HG03575 (cell line): Measurements from ENCODE around the gene AP3M1.

Experiments
- ATAC-seq: cut with Tn5 transposase; IDR thresholded peaks from one replicate; pipeline ENCODE4 v1.9.1; 2021; ENCODE audit not compliant: unreplicated experiment, insufficient number of reproducible peaks, low FRiP score; ENCODE audit errors: extremely low read depth

The AP3M1 gene

DNA sequence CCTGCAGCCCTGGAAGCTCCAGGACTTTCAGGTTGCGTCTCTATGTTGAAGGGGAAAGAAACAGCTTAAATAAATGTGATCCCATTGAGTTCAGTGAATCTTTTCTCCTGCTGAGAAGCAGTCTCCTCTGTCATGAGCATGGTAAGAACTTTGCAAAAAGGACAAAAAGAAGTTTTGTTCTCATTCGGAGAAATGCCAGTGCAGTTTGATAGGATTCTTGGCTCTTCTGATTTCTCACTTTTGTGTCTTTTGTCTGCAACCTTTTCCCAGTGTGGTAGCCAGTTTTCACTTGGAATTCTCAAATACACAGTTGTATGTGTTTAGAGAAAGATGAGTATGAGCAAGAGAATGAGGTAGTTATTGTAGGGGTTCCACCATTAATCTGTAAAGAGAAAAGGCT is 64.3 kb downstream of the AP3M1 start:
- no peak for ATAC-seq

DNA sequence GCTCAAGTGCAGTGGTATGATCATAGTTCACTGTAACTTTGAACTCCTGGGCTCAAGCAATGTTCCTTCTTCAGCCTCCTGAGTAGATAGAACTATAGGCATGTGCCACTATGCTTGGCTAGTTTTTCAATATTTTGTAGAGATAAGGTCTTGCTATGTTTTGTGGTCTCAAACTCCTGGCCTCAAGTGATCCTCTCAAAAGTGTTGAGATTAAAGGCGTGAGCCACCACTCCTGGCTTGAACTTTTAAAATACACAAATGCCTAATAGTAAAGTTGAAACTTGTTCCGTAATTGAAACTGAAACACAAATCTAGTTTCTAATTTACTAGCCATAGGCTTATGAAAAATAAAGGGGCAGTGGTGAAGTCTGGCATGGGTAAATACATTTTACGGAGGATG is 65.7 kb downstream of the AP3M1 start:
- no peak for ATAC-seq

DNA sequence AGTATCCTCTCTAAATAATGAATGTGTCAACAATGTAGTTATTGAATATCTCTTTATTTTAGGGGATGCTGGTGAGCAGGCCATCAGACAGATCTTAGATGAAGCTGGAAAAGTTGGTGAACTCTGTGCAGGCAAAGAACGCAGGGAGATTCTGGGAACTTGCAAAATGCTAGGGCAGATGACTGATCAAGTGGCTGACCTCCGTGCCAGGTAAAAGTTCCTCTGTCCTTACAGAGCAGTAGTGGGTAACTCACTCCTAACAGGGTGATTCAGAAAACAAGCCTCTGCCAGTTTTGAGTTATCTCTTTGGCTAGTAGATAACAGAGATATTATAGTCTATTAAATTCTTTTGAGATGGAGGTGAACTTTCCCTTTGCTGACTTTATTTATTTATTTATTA is 67.3 kb downstream of the AP3M1 start:
- no peak for ATAC-seq

DNA sequence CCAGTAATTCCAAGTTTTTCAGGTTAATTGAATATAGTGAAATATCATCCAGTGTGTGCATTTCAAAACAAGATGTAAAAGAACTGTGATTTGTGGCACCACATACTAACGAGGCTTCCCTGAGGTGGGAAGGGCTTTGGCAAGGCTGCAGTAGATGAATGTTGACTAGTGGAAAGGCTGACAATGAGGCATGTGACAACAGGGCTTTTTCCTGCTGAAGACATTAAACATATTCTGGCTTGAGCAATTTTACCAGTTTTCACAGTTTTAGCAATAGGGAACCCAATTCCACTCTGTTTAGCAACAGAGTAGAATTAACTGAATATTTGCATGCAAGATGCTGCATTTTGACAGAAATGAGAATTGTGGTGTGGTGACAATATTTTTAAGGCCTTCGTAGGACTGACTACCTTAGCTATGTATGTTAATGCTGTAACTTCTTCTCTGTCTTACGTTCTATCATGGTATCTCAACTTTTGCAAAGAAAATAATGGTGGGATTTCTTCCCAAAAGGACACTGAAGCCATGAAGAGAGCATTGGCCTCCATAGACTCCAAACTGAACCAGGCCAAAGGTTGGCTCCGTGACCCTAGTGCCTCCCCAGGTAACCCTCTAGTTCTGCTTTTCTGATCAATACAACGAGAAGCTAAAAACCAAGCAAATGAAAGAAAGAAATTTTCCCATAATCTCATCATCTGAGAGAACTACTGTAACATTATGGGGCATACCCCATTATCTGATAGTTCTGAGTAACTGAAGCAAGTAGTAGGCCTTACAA is 68.5 kb downstream of the AP3M1 start:
- no peak for ATAC-seq

DNA sequence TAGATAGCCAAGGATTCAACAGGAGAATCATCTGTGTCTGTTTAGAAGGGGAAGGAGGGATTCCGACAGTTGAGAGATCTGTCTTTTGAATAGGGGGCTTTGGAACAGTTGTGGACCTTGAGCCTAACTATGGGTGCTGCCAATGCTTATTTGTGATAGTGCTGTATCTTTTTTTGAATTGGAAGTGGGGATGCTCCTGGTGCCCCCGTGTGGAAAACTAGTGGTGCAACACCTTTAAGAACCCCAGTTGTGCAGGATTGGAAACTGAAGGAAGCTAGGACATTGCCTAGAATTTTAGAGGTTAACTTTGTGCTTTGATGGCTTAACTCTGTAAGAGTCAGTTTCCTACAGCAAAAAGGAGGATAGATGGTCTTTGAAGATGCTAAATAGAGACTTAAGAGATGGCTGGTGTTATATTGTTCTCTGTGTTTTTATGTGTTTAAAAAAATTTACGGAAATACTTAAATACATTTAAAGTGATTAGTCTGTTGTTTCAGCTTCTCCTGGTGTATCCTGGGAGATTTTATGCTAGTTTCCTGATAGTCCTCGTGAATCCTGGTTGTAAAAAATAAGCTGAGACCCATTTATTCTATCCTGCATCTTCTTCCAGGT is 69.3 kb downstream of the AP3M1 start:
- no peak for ATAC-seq

DNA sequence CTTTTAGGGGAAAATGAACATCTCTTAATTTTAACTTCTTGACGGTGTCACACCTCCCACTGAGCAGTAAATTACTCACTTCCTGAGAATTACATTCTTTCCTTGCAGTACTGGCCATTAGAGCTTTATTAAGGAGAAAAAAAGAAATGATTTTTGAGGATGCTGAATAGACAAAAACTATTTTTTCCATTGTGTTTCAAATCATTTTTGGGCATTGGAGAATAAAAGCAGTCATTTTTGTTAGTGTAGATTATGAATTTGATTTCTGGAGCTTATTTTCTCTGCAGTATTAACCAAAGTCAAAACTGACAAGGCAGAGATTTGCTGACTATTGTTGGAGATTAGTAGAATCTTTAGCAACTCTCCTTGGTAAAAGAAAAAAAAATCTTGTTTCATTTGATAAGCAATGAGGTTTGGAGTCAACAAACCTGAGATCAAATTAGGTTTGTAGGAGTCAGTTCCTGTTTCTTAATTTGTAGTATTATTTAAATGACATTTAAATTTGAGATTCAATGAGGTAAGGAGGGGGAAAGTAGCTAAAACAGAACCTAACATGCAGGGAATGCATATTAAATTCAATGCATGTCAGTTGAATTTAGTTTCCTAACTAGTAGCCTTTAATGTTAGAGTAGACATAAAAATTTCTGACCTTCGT is 70.6 kb downstream of the AP3M1 start:
- no peak for ATAC-seq

DNA sequence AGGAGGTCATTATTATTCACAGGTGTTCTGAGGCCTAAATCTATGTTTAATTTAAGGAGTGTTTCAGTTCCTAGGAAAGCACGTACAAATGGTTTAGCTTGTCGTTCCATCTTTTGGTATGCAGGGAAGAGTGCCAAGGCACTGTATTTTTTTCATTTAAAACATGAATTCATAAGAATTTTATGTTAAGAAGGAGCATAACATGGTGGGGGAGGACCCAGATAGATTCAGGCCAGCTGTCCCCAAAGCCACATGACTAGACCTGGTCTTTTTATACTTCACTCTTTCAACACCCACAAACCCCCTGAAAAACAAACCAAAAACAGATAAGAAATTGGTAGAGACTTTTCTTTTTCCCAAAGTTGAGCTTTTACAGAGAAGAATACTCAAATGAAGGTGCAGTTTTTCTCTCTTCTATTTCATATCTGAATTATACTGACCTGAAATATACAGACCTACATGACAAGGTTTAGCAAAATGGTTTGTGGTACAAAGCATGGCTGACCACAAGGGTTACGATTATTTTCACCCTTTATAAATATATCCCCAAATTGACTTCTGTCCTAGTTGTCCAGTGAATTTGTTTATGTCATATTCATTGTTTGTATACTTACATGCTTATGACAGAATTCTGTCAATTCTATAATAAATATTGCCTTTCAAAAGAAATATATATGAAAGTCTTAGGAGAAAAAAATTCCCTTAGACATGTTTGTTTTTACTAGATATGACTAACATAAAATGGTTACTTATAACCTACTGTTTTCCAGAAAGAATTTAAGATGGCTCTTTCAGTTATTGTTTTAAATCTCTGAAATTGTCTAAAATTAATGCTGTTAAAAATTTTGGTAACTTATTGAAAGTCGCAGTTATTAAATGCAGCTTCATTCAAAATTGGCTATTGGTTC is 71.3 kb downstream of the AP3M1 start:
- no peak for ATAC-seq

DNA sequence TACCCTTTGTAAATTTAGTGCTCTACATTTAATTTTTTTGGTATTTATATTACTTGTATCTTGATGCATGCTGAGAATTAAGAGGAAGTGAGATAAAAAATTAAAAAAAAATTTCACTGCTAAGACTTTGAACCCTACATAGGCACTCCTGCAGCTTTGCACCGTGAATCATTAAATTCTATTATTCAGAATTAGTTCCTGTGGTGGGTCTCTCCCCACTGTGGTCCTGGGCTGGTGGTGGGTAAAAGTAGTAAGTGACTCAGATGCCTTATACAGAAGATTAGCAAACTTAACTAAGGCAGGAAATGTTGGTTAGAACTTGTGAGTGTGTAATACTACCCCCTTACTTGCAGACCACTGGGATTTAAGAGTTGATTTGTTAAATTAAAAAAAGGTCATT is 72.6 kb downstream of the AP3M1 start:
- ATAC-seq: no peak

DNA sequence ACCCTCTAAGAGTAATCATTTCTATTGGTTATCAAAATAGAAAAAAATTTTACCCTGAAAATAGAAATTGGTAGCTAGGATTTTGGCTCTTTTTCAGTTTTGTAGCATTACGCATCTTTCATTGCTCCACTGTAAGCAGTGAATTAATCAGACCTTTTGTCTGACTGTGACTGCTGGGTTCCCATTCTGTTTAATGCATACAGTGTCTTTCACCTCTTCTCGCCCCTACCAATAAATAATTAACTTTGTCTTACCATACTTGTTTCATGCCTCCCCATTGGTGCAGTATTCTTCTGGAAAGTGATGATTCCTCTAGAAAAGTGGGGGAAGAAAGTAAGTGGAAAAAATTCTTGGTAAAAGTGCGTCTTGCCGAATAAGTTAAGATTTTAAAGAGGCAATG is 73.2 kb downstream of the AP3M1 start:
- ATAC-seq: no peak

DNA sequence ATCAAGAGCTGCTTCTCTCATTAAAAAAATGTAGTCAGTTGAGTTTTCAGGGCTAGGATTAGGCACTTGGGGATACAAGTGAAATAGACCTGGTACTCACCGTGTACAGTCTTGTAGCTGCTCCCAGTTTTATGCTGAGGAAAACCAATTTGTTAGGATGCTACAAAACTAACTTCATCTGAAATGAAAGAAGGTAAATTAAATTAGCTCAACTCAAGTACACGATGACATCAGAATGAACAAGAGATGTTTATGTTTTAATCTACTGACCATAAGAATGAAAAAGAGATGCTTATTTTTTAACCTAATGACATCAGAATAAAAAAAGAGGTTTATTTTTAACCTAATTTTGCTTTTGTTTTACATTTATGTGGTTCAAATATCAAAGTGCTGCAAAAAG is 73.7 kb downstream of the AP3M1 start:
- ATAC-seq: no peak

DNA sequence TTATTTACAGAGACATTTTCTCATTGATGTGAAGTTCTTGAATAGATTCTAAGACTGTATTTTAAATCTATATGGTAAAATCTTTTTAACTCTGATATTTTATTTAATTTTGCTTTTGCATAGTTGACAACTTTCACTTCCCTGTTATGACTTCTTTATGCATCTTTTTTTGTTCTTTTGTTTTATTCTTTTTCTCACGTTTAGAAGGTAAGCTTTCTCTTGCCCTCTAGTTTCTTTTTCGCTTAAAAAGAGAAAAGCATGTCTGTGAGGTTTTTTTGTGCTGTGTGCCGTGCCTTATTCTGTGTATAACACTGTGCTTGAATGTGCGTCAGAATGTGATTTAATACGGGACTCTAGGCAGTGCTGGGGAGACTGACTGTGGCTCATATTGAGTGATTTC is 74.7 kb downstream of the AP3M1 start:
- no peak for ATAC-seq

DNA sequence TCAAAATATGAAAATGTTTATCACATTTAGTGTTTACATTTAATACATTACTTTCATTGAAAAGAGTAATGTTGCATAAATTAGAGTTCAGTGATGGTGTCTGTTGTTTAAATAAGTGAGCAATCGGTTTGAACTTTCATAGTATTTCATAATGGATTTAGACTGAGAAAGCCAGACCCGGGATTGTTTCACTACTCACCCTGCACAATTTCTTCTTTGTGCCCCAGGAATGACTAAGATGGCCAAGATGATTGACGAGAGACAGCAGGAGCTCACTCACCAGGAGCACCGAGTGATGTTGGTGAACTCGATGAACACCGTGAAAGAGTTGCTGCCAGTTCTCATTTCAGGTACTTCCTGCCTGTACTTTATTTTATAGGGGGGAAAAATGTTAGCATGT is 78.1 kb downstream of the AP3M1 start:
- no peak for ATAC-seq

DNA sequence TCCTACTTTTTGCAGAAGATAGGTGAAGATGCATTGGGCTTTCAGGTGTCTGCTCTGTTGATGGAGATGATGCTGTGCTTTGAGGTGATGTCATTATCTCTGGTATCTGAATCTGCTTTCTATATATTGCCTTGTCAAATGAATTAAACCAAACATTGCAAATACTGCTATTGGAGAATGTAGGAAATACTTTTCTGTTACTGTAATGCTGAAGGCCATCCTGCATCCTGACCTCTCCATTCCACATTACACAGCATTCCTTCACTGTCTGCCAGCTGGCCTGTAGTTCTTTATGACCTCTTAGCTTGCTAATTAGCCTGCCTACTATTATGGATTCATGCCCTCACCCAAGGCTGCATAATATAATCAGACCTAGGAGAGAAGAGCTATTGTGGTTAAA is 79.5 kb downstream of the AP3M1 start:
- ATAC-seq: no peak
